HFF-Myc (cell line): ENCODE measurements around the gene SLC4A11.

Source experiments
- DNase-seq: peaks from one replicate; pipeline ENCODE4 v3.0.0-alpha.2; 2011; ENCODE audit warnings: low read depth; ENCODE audit errors: extremely low read depth
- H3K4me3 ChIP-seq: replicated peaks from 2 replicates; pipeline ENCODE4 v1.5.1; 2011; ENCODE audit warnings: low read depth, mild to moderate bottlenecking, control low read depth, low read length
- TF ChIP-seq, protein P1 (sequence below): IDR thresholded peaks from 2 replicates; pipeline ENCODE4 v1.5.1; 2012; ENCODE audit warnings: mild to moderate bottlenecking, low read depth, low read length, control low read depth; ENCODE audit errors: missing control alignments

The SLC4A11 gene

DNA sequence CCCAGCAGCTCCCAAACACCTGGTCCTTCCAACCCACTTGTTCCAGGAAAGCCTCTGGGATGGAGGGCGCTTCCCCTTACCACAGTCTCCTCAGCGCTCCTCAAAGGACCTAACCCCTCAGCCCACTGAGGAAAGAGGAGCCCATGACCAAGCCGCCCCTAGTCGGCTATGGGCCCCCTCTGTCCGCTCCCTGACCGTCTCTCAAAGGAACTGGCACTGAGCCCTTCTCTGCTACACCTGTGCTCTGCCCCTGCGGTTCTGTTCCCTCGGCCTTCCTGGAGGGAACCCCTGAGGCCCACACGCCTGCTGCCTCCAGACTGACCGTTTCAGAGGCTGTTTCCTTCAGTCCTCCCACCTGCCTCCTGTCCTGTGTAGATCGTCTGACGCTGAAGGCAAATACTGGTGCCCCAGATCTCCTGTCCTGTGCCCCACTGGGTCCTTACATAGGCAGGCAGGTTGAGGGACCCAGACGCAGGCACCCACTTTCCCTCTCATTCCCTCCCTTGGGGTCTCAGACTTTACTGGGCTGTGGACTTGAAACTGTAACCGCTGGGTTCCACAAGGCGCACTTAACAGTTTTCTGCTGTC lies 1.9 kb upstream of the SLC4A11 start:
- no peak for DNase-seq
- peak overlapping the region; percentile 57 for H3K4me3 ChIP-seq
- TF ChIP-seq, protein P1, sequence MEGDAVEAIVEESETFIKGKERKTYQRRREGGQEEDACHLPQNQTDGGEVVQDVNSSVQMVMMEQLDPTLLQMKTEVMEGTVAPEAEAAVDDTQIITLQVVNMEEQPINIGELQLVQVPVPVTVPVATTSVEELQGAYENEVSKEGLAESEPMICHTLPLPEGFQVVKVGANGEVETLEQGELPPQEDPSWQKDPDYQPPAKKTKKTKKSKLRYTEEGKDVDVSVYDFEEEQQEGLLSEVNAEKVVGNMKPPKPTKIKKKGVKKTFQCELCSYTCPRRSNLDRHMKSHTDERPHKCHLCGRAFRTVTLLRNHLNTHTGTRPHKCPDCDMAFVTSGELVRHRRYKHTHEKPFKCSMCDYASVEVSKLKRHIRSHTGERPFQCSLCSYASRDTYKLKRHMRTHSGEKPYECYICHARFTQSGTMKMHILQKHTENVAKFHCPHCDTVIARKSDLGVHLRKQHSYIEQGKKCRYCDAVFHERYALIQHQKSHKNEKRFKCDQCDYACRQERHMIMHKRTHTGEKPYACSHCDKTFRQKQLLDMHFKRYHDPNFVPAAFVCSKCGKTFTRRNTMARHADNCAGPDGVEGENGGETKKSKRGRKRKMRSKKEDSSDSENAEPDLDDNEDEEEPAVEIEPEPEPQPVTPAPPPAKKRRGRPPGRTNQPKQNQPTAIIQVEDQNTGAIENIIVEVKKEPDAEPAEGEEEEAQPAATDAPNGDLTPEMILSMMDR: no peak

DNA sequence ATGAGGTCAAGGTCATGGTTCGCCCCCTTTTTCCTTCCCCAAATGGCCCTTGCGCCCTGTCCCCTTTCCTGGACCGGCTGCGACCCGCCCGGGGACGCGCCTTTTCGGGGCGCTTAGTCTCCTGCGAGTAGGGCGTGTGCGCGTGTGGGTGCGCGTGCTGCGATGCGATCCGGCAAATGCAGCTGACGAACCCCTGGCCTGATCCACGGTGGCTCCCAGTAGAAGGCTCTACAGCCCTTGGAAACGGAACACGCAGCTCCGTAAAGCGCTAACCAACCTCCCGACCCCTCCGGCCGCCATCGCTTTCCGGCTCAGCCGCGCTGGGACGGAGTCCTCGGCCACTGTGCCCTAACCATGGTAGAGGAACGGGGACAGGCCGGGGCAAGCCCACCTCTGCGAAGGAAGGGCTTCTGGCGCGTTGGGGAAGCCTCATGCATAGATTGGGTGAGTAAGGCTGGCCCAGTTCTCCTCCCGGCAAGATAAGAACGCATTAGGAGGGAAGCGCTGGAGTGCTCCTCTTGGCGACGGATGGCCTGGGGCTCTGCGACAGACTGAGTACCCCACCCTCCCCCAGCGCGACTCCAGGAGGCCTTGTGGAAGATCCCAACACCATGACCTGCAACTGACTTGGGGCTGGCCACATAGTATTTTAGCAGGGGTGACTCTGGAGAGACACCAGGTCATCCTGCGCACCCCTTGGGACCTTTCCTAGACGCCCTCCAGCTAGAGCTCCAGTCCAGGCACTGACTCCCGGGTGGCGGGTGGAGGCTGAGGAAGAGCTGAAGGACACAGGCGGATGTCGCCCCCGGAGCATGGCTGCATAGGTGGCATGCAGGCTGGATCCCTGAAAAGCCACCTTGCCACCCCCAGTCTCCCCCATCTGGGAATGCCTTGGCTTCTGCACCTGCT lies 1.1 kb upstream of the SLC4A11 start:
- TF ChIP-seq, protein P1: no peak
- DNase-seq: no peak
- peak overlapping the region; percentile 57 for H3K4me3 ChIP-seq

DNA sequence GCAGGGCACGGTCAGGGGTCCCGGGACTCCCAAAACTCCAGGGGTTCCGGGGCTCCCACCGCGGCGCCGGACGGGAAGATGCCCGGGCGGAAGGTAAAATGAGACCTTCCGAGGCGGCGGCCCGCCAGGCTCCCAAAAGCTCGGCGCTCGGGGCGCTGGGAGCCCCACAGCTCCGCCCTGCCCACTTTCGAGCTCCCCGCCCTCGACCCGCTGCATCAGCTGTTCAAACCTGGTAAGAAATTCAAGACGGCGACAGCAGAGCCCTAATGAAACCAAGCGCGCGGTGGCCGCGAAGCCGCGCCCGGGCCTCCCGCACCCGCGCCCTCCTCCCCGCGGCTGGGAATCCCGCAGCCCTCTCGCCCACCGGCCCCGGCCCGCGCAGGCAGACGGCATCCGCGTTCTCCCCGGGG lies 369 bp downstream of the SLC4A11 start:
- TF ChIP-seq, protein P1: no peak
- H3K4me3 ChIP-seq: peak overlapping the region; percentile 57
- no peak for DNase-seq

DNA sequence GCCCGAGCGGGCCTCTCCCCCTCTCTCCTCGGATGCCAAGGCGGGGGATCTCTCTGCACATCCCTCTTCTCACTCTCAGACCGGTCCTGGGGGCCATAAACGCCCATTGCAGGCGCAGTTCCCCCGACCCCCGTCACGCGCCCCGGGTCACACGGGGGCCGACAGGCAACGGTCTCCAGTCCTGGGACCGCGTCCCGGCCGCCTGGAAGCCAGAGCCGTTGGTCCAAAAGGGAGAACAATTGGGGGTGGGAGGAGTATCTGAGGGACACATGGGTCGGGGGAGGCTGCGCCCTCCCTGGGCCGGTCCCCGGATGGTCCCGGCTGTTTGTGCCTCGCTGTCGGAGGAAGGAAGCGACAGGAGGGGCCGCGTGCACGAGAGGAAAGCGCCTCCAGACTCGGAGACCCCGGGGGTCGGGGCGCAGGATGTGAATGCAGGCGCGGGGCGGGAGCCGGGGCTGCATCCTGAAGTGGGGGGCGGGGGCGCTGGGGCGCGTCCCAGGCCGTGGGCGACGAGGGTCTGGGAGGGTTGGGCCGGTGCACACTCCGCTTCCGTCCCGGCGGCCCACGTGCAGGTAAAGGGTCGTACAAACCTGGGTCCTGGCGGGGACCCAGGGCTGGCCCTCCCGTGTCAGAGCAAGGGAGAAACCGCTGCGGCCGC lies 903 bp downstream of the SLC4A11 start:
- TF ChIP-seq, protein P1: no peak
- no peak for DNase-seq

DNA sequence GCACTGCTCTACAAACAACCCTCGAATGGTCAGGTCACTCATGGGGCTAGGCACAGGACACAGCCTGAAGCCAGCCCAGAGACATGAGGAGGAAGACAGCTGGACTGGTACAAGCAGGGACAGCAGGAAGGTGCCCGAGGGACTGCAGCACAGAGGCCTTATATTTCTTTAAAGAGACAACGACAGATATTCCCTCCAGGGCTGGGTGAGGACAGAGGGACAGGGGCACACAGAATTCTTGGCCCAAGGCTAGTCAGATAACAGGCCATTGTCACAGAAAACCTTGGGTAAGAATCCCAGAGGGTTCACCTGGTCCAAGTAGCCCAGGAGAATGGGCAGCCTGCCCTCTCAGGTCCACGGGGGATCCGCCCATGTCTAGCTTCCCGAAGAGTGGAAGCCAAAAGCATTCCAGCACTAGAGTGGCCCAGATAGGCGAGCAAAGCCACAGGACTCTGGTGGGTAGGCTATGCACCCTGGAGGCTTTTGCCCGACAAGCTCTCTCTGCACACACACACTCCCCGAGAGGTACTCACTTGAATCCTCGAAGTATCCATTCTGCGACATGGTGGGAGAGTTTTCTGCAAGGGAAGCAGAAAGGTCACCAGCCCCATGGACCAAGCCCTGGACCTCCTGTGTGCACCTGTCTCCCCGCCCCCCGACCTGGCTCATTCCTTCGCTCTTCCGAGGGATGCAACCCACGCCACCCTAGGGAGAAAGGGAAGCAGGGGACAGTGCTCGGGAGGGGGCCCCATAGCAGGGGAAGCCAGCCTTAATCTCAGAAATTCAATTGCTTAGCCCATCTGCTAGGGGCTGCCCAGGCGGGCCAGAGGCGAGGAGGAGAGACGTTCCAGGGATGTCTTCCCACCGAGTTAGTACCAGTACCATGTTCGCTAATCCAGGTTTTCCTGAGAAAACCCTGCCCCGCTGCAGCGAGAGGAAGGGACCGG lies 1.7 kb downstream of the SLC4A11 start:
- TF ChIP-seq, protein P1: no peak
- no peak for DNase-seq
- H3K4me3 ChIP-seq: peak overlapping the region; percentile 57

More for the DNA sequence above, 903 bp downstream of the SLC4A11 start:
- H3K4me3 ChIP-seq: peak overlapping the region; percentile 57
